AG09309 (cell line): ENCODE data around the gene ZBTB9.

Experiments used
- DNase-seq: peaks from one replicate; pipeline ENCODE4 v3.0.0-alpha.2; 2010; ENCODE audit warnings: low read depth
- H3K4me3 ChIP-seq: 2 replicates; pipeline ENCODE4 v1.5.1; 2011; ENCODE audit warnings: mild to moderate bottlenecking, low read depth, low read length, moderate library complexity; ENCODE audit not compliant: control insufficient read depth
- TF ChIP-seq, protein P1 (sequence below): IDR thresholded peaks from 2 replicates; pipeline ENCODE4 v1.5.1; 2011; ENCODE audit warnings: mild to moderate bottlenecking, low read depth, low read length, inconsistent platforms; ENCODE audit not compliant: insufficient read depth, control insufficient read depth; ENCODE audit errors: missing control alignments

The ZBTB9 gene

DNA sequence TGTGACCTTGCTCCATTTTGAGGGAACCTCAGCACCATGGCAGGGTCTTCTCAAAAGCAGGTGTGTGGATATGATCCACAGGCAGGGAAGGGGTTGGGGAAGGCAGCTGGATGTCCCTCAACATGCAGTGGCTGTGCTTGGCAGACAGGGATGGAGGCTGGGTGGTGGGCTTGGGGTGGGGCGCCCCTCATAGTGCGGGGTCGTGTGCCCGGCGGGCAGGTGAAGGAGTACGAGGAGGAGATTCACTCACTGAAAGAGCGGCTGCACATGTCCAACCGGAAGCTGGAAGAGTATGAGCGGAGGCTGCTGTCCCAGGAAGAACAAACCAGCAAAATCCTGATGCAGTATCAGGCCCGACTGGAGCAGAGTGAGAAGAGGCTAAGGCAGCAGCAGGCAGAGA, 8.0 kb upstream of the ZBTB9 start:
- TF ChIP-seq, protein P1, sequence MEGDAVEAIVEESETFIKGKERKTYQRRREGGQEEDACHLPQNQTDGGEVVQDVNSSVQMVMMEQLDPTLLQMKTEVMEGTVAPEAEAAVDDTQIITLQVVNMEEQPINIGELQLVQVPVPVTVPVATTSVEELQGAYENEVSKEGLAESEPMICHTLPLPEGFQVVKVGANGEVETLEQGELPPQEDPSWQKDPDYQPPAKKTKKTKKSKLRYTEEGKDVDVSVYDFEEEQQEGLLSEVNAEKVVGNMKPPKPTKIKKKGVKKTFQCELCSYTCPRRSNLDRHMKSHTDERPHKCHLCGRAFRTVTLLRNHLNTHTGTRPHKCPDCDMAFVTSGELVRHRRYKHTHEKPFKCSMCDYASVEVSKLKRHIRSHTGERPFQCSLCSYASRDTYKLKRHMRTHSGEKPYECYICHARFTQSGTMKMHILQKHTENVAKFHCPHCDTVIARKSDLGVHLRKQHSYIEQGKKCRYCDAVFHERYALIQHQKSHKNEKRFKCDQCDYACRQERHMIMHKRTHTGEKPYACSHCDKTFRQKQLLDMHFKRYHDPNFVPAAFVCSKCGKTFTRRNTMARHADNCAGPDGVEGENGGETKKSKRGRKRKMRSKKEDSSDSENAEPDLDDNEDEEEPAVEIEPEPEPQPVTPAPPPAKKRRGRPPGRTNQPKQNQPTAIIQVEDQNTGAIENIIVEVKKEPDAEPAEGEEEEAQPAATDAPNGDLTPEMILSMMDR: no peak
- no peak overlapping the region for H3K4me3 ChIP-seq
- no peak for DNase-seq

DNA sequence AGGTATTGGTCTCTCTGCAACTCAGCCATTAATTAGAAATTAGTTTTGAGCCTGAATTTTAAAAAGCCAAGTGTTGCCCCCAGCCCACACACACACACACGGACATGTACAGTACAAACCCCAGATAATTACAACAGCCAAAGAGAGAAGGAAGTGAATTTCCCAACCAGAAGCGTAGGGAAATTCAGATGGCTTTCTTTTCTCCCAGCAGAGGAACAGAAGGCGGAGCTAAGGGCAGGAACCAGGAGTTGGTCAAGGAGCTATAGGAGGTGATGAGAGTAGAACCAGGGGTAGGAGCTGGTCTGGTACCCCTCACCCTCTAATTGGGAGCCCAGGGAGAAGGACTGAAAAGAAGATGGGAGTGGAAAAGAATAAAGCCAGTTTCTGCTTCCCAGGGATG, 3.9 kb upstream of the ZBTB9 start:
- no peak overlapping the region for H3K4me3 ChIP-seq
- DNase-seq: no peak
- TF ChIP-seq, protein P1: no peak

DNA sequence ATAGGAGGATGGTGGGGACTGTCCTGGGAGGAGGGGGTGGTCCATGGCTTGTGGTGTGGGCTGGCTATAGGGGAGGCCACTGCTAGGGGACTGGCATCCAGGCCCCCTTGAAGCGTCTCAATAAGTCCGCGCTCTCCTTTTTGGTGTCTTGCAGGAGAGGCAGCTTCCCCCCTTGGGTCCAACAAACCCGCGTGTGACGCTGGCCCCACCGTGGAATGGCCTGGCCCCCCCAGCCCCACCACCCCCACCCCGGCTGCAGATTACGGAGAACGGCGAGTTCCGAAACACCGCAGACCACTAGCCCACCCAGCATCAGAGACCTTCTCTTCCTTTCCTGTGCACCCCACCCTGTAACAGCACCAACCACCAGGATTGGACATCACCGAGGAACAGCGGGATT, 2.8 kb upstream of the ZBTB9 start:
- no peak for DNase-seq
- H3K4me3 ChIP-seq: no peak overlapping the region
- TF ChIP-seq, protein P1: no peak

DNA sequence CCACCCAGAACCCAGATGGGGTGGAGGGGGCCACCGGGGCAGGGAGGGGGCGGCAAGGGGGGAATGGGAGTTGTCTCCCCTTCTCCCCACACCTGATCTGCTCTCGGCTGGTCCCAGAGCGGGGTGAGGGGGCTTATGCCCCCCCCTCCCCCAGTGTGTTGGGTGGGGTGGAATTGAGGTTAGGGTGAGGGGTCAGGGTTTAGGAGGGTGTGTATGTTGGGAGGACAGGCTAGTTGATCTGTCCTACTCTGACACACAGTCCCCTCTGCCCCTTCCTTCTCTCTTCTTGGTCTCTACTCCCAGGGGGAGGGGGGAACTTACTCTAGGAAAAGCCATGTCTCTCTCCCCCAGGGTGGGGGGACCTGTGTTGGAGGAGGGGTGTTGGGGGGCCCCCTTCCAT, 1.9 kb upstream of the ZBTB9 start:
- TF ChIP-seq, protein P1: no peak
- DNase-seq: no peak
- H3K4me3 ChIP-seq: no peak overlapping the region

DNA sequence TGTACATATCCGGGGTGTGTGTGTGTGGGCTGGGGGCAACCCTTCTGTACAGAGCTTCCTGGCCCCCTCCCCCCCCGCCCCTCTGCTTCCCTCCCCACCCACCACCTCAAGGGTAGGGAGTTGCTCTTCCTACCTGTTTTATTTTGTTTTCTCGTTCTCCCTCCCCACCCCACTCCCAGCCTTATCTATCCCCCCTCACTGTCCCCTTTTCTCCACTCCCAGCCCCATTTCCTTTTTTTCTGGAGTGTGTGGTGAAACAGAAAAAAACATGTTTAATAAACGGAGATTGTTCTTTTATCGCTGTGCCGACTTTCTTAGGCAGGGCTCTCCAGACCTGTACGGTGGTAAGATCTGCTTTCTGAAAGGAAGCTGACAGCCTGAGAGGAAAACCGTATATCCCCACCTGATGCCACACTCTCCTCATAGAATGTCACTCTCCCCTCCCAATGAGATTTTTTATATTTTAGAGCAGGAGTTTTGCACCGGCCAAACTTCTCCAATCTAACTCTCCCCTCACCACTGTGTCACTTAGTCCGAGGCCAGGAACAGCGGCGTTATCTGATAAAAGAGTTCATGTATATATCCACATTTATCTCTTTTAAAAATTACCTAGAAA, 875 bp upstream of the ZBTB9 start:
- TF ChIP-seq, protein P1: no peak
- DNase-seq: no peak
- peak overlapping the region; percentile 70 for H3K4me3 ChIP-seq

DNA sequence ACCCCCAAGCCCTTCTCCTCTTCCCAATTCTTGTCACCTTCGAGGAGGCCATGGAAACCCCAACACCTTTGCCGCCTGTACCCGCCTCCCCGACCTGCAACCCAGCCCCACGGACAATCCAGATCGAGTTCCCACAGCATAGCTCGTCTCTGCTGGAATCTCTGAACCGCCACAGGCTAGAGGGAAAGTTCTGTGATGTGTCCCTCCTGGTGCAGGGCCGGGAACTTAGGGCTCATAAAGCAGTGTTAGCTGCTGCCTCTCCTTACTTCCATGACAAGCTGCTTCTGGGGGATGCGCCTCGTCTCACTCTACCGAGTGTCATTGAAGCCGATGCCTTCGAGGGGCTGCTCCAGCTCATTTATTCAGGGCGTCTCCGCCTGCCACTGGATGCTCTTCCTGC, 675 bp downstream of the ZBTB9 start:
- no peak for DNase-seq
- TF ChIP-seq, protein P1: no peak
- H3K4me3 ChIP-seq: peak overlapping the region; percentile 70

DNA sequence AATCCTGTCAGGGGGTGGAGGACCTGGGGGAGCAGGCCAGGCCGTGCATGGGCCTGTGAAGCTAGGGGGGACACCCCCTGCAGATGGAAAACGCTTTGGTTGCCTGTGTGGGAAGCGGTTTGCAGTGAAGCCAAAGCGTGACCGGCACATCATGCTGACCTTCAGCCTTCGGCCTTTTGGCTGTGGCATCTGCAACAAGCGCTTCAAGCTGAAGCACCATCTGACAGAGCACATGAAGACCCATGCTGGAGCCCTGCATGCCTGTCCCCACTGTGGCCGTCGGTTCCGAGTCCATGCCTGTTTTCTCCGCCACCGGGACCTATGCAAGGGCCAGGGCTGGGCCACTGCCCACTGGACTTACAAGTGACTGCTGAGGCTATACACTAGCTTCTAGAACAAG, 1.8 kb downstream of the ZBTB9 start:
- TF ChIP-seq, protein P1: no peak
- DNase-seq: no peak
- H3K4me3 ChIP-seq: no peak overlapping the region
